Endothelial cell of umbilical vein (primary cell): Measurements from ENCODE around the gene GAB1. TPM values are rescaled to one million over a fixed set of nuclear protein-coding genes. Genes with fewer than 3 reads are reported as not detected.

Experiments used
- BruUV-seq: library from RNA; stranded (reverse); fragments of 400-500 nt; replicated peaks from 2 replicates; lab custom pipeline; 2021; lab: Mats Ljungman, UMichigan
- CTCF ChIA-PET: fragments of 300-600, 350-600 bp; sonication (Branson Sonifier 250); formaldehyde crosslinking; loops from one replicate; lab custom pipeline; 2021; ENCODE audit warnings: antibody characterized with exemption, inconsistent platforms; lab: Charles Lee
- POLR2A ChIA-PET: fragments of 300-600, 350-600 bp; sonication (Branson Sonifier 250); formaldehyde crosslinking; loops from one replicate; lab custom pipeline; 2021; ENCODE audit warnings: antibody characterized with exemption, inconsistent platforms; lab: Charles Lee
- DNase-seq: peaks from one replicate; pipeline ENCODE4 v3.0.0-alpha.2; 2011; ENCODE audit warnings: low read depth, low spot score
- FAIRE-seq: peaks from 2 replicates; lab custom pipeline; 2011; peaks lifted over from hg19 to GRCh38; lab: Jason Lieb, UNC
- H2AFZ ChIP-seq: 2 replicates; pipeline ENCODE4 v1.6.0; 2012; ENCODE audit warnings: low read depth, low read length, control low read depth, inconsistent platforms
- H3K27ac ChIP-seq: 2 replicates; pipeline ENCODE4 v1.5.1; 2011; ENCODE audit warnings: low read depth, mild to moderate bottlenecking, control low read depth, low read length, moderate library complexity; ENCODE audit not compliant: insufficient read depth
- H3K27me3 ChIP-seq, 2 experiments: 2 replicates each; pipeline versions ENCODE4 v1.6.0 to v1.6.1; 2011; ENCODE audit warnings: low read length in 2 of 2, mixed read lengths in 1 of 2; ENCODE audit not compliant: control insufficient read depth in 2 of 2, insufficient read depth in 2 of 2
- H3K36me3 ChIP-seq, 2 experiments: 2 replicates in 1 of 2; 3 replicates in 1 of 2; pipeline ENCODE4 v1.5.1; 2011; ENCODE audit warnings: low read length in 2 of 2, mild to moderate bottlenecking in 1 of 2, moderate library complexity in 1 of 2; ENCODE audit not compliant: control insufficient read depth in 2 of 2, insufficient read depth in 2 of 2; ENCODE audit errors: extremely low read depth in 1 of 2
- H3K4me1 ChIP-seq: 3 replicates; pipeline ENCODE4 v1.5.1; 2011; ENCODE audit warnings: mild to moderate bottlenecking, low read length; ENCODE audit not compliant: control insufficient read depth, insufficient read depth; ENCODE audit errors: extremely low read depth
- H3K4me2 ChIP-seq: 2 replicates; pipeline ENCODE4 v1.6.1; 2011; ENCODE audit warnings: low read length, control low read depth, mixed read lengths; ENCODE audit not compliant: insufficient read depth
- H3K4me3 ChIP-seq, 3 experiments: fragments of 200-600 bp in 1 of 3; sonication (generic), shearing (Covaris generic) in 1 of 3; replicated peaks in 1 of 3; 2 replicates each; pipeline ENCODE4 v1.5.1; 2011 to 2016; ENCODE audit warnings: control low read depth in 3 of 3, low read length in 3 of 3, mild to moderate bottlenecking in 2 of 3, inconsistent platforms in 1 of 3, low read depth in 1 of 3, moderate library complexity in 1 of 3; ENCODE audit not compliant: insufficient read depth in 1 of 3
- H3K79me2 ChIP-seq: 2 replicates; pipeline ENCODE4 v1.6.0; 2012; ENCODE audit warnings: low read length, inconsistent platforms; ENCODE audit not compliant: control insufficient read depth, insufficient read depth
- H3K9ac ChIP-seq: replicated peaks from 2 replicates; pipeline ENCODE3; 2011; ENCODE audit warnings: low read length, control low read depth; ENCODE audit not compliant: insufficient read depth; ENCODE audit errors: extremely low read depth
- H3K9me1 ChIP-seq: replicated peaks from 3 replicates; pipeline ENCODE4 v1.6.0; 2011; ENCODE audit warnings: mild to moderate bottlenecking, low read length; ENCODE audit not compliant: control insufficient read depth, insufficient read depth; ENCODE audit errors: extremely low read depth
- H3K9me3 ChIP-seq: replicated peaks from 2 replicates; pipeline ENCODE4 v1.5.1; 2012; ENCODE audit warnings: low read length, inconsistent platforms; ENCODE audit not compliant: control insufficient read depth, insufficient read depth
- H4K20me1 ChIP-seq: replicated peaks from 2 replicates; pipeline ENCODE3; 2011; ENCODE audit warnings: mild to moderate bottlenecking, low read length; ENCODE audit not compliant: control insufficient read depth, insufficient read depth; ENCODE audit errors: extremely low read depth
- EZH2 ChIP-seq: IDR thresholded peaks from 2 replicates; pipeline ENCODE4 v1.6.1; 2012; ENCODE audit warnings: borderline replicate concordance, low read depth, mild to moderate bottlenecking, moderate library complexity, low read length, inconsistent platforms; ENCODE audit not compliant: severe bottlenecking
- FOS ChIP-seq: IDR thresholded peaks from 2 replicates; pipeline ENCODE4 v1.6.1; 2011; ENCODE audit warnings: mild to moderate bottlenecking, low read length, moderate library complexity, borderline replicate concordance; ENCODE audit not compliant: insufficient read depth
- GATA2 ChIP-seq: IDR thresholded peaks from 2 replicates; pipeline ENCODE4 v1.7.0; 2011; ENCODE audit warnings: low read depth, mild to moderate bottlenecking, moderate library complexity, mixed read lengths, low read length; ENCODE audit not compliant: insufficient read length, insufficient read depth
- JUN ChIP-seq: IDR thresholded peaks from 2 replicates; pipeline ENCODE4 v1.6.1; 2011; ENCODE audit warnings: borderline replicate concordance, low read depth; ENCODE audit not compliant: insufficient read length, insufficient read depth
- MYC ChIP-seq: IDR thresholded peaks from one replicate; pipeline ENCODE4 v1.6.1; 2011; ENCODE audit warnings: mild to moderate bottlenecking, low read depth, low read length
- POLR2A ChIP-seq: IDR thresholded peaks from 2 replicates; pipeline ENCODE4 v1.6.1; 2012; ENCODE audit warnings: low read depth, mild to moderate bottlenecking, control low read depth, low read length
- POLR2AphosphoS5 ChIP-seq: IDR thresholded peaks from 2 replicates; pipeline ENCODE4 v1.6.1; 2012; ENCODE audit warnings: low read depth, mild to moderate bottlenecking, control low read depth, low read length, moderate library complexity; ENCODE audit not compliant: insufficient read depth
- dilution Hi-C: fragments of 300-500 bp; cut with MboI; formaldehyde crosslinking; loops from one replicate; pipeline ENCODE4 v1.15.0; 2019; ENCODE audit warnings: low sequenced_read_pairs; ENCODE audit not compliant: extremely low pct_ligation_motif_present
- intact Hi-C: fragments of 100-400 bp; cut with micrococcal nuclease; formaldehyde crosslinking; loops from one replicate; pipeline ENCODE4 v1.10.0; 2022
- polyA plus RNA-seq, 4 experiments: library from polyadenylated mRNA; depleted of rRNA in 3 of 4; stranded (reverse) in 3 of 4; unstranded in 1 of 4; fragments of >200 nt; gene quantifications; 2 replicates each; pipeline versions ENCODE4 v1.2.1 to v1.2.3, GENCODE V29; 2011 to 2012; ENCODE audit warnings: missing spikeins in 1 of 4
- total RNA-seq: library from RNA; stranded (reverse); gene quantifications from 2 replicates; pipeline ENCODE4 v1.2.3, GENCODE V29; 2021
- TF ChIP-seq, protein P1 (sequence below), 2 donors: IDR thresholded peaks; 1 replicate in 1 of 2; 2 replicates in 1 of 2; pipeline ENCODE4 v1.5.1; 2011; ENCODE audit warnings: low read length in 2 of 2, mild to moderate bottlenecking in 2 of 2, moderate library complexity in 2 of 2, control low read depth in 1 of 2, inconsistent platforms in 1 of 2, low read depth in 1 of 2; ENCODE audit not compliant: insufficient read depth in 1 of 2; ENCODE audit errors: extremely low read depth in 1 of 2
- TF ChIP-seq, protein P2 (sequence below): IDR thresholded peaks from 2 replicates; pipeline ENCODE4 v1.6.1; 2011; ENCODE audit not compliant: insufficient read depth, insufficient read length

Gene GAB1
- total and polyA plus RNA-seq, 2 donors (not counting 3 experiments of a cell fraction or from before 2014, with no cell fraction given): 9.3 to 37.7 TPM

DNA sequence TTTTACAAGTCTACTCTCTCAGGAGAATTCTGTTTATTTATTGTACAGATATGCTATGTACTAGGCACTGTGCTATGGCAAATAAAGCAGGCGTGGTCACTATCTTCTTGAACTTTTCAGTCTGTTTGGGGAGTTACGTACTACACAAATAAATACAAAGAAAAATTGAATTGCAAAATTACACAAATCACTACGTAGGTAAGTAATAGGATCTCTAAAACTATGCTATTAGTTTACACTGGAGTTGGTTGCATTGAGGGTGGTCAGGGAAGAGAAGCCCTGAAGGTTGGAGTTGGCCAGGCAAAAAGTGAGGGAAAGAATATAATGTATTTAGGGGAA lies 75.7 kb downstream of the GAB1 start:
- DNase-seq (no peak), FAIRE-seq (no peak)
- dilution Hi-C loops: no loop called here
- ChIA-PET CTCF (interaction anchor here (0.6 to 1.8 kb wide), 3 partner anchors 12 to 54 kb away, joined by 3 to 4 read pairs (median 4); no protein-coding TSS in a partner anchor), POLR2A (no interaction called here)
- TF ChIP-seq, protein P1, sequence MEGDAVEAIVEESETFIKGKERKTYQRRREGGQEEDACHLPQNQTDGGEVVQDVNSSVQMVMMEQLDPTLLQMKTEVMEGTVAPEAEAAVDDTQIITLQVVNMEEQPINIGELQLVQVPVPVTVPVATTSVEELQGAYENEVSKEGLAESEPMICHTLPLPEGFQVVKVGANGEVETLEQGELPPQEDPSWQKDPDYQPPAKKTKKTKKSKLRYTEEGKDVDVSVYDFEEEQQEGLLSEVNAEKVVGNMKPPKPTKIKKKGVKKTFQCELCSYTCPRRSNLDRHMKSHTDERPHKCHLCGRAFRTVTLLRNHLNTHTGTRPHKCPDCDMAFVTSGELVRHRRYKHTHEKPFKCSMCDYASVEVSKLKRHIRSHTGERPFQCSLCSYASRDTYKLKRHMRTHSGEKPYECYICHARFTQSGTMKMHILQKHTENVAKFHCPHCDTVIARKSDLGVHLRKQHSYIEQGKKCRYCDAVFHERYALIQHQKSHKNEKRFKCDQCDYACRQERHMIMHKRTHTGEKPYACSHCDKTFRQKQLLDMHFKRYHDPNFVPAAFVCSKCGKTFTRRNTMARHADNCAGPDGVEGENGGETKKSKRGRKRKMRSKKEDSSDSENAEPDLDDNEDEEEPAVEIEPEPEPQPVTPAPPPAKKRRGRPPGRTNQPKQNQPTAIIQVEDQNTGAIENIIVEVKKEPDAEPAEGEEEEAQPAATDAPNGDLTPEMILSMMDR (IDR thresholded peaks at IDR 0.05; ENCODE audit: extremely low read depth in 1 of 2, insufficient read depth in 1 of 2, low read depth in 1 of 2, low read length in 2 of 2): no peak
- TF ChIP-seq, protein P2, sequence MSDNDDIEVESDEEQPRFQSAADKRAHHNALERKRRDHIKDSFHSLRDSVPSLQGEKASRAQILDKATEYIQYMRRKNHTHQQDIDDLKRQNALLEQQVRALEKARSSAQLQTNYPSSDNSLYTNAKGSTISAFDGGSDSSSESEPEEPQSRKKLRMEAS: no peak
- TF ChIP-seq EZH2 (no peak), FOS (no peak), POLR2A (no peak), MYC (no peak), JUN (no peak), GATA2 (no peak), POLR2AphosphoS5 (no peak)
- H3K4me2 ChIP-seq: no peak overlapping the region
- no peaks in the 10 kb centered on the region for H4K20me1 ChIP-seq
- BruUV-seq: TSS peak; percentile 78
- H3K27ac ChIP-seq: peak overlapping the region; percentile 59
- no peaks in the 10 kb centered on the region for H3K9me3 ChIP-seq
- H3K27me3 ChIP-seq: no peaks in the 10 kb centered on the region
- H3K9me1 ChIP-seq: no peaks in the 10 kb centered on the region
- H3K79me2 ChIP-seq: no peaks in the 10 kb centered on the region
- intact Hi-C loops: no loop called here
- H3K4me3 ChIP-seq: no peak overlapping the region
- no peaks in the 10 kb centered on the region for H3K36me3 ChIP-seq
- peaks cover 23% of the 10 kb centered on the region for H3K4me1 ChIP-seq
- H2AFZ ChIP-seq: no peak overlapping the region
- peak overlapping the region; percentile 21 for H3K9ac ChIP-seq
